ENCODE measurements around the gene CTNNA2.

The CTNNA2 gene

DNA sequence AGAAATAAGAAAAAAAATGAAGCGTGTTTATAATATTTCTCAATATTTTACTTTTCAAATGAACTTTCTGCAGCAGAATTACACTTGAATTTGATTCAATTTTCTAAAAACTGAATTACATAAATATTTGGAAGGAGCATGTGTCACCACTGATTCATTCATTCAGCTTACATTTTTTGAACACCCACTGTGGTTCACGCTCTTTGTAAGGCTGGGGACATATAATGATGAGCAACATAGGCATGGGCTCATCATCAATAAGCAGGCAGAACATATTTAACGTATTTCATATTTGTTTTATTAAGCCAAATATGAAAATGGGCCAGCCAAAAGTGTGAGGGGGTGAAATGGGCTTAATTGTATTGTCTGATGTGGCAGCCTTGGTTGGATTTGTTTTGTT lies 209.1 kb downstream of the CTNNA2 start:
- TF ChIP-seq, protein P1, sequence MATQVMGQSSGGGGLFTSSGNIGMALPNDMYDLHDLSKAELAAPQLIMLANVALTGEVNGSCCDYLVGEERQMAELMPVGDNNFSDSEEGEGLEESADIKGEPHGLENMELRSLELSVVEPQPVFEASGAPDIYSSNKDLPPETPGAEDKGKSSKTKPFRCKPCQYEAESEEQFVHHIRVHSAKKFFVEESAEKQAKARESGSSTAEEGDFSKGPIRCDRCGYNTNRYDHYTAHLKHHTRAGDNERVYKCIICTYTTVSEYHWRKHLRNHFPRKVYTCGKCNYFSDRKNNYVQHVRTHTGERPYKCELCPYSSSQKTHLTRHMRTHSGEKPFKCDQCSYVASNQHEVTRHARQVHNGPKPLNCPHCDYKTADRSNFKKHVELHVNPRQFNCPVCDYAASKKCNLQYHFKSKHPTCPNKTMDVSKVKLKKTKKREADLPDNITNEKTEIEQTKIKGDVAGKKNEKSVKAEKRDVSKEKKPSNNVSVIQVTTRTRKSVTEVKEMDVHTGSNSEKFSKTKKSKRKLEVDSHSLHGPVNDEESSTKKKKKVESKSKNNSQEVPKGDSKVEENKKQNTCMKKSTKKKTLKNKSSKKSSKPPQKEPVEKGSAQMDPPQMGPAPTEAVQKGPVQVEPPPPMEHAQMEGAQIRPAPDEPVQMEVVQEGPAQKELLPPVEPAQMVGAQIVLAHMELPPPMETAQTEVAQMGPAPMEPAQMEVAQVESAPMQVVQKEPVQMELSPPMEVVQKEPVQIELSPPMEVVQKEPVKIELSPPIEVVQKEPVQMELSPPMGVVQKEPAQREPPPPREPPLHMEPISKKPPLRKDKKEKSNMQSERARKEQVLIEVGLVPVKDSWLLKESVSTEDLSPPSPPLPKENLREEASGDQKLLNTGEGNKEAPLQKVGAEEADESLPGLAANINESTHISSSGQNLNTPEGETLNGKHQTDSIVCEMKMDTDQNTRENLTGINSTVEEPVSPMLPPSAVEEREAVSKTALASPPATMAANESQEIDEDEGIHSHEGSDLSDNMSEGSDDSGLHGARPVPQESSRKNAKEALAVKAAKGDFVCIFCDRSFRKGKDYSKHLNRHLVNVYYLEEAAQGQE (IDR thresholded peaks at IDR 0.05; ENCODE audit: insufficient read depth in 1 of 2, low read depth in 2 of 2, low read length in 2 of 2) = no peak
- TF ChIP-seq POLR2AphosphoS5 (IDR thresholded peaks at IDR 0.05; ENCODE audit: low read depth, low read length) (no peak), SIN3A (IDR thresholded peaks at IDR 0.05; ENCODE audit: borderline replicate concordance, insufficient read depth, low read length) (no peak), FOXP2 (optimal IDR thresholded peaks at IDR 0.05; ENCODE audit: borderline replicate concordance, extremely low read depth, extremely low read length, insufficient read depth) (no peak), TAF1 (IDR thresholded peaks at IDR 0.05; ENCODE audit: borderline replicate concordance, insufficient read depth, low read length) (no peak)

DNA sequence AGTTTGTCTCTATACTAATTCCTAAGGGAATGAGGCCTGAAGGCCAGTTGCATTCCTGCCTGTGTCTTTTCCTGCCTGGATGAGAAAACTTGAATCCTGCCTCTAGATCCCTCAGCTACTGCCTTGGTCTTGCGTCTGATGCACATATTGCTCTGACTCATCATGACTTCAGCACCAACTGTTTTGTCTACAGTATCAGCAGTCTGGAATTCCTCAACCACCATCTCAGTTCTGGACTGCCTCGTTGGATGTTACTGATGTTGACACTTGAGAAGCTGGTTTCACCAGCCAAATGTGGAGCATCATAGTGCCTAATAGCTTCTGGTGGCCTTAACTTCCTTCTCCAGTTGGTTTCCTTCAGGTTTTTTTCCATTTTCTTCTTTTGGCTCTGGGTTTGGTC lies 211.0 kb downstream of the CTNNA2 start:
- TF ChIP-seq POLR2AphosphoS5 (IDR thresholded peaks at IDR 0.05; ENCODE audit: low read depth, low read length) = no peak
- TF ChIP-seq, protein P1 (IDR thresholded peaks at IDR 0.05; ENCODE audit: insufficient read depth in 1 of 2, low read depth in 2 of 2, low read length in 2 of 2) = no peak

DNA sequence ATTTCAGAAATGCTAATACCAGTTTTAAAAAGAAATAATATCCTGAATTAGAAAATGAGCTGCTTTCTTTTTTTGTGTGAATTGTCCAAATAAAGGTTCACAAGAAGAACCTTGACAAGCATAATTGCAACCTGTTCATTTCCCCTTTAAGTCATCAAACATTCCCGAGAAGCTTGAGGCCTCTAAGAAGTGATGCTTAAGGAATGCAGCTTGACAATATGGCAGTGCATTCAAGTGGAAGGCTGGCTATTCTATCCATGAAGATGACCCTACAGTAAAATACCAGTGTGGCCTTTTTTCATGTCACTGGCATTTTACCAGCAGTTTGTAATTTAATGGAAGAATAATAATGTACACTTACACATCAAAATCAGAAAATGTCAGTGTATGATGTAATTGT lies 216.7 kb downstream of the CTNNA2 start:
- TF ChIP-seq TAF1 (IDR thresholded peaks at IDR 0.05; ENCODE audit: borderline replicate concordance, insufficient read depth, low read length) = no peak
- no peak for TF ChIP-seq SIN3A (IDR thresholded peaks at IDR 0.05; ENCODE audit: borderline replicate concordance, insufficient read depth, low read length)
- no peak for TF ChIP-seq POLR2AphosphoS5 (IDR thresholded peaks at IDR 0.05; ENCODE audit: low read depth, low read length)
- no peak for TF ChIP-seq FOXP2 (optimal IDR thresholded peaks at IDR 0.05; ENCODE audit: borderline replicate concordance, extremely low read depth, extremely low read length, insufficient read depth)
- TF ChIP-seq, protein P1 (IDR thresholded peaks at IDR 0.05; ENCODE audit: insufficient read depth in 1 of 2, low read depth in 2 of 2, low read length in 2 of 2) = no peak

DNA sequence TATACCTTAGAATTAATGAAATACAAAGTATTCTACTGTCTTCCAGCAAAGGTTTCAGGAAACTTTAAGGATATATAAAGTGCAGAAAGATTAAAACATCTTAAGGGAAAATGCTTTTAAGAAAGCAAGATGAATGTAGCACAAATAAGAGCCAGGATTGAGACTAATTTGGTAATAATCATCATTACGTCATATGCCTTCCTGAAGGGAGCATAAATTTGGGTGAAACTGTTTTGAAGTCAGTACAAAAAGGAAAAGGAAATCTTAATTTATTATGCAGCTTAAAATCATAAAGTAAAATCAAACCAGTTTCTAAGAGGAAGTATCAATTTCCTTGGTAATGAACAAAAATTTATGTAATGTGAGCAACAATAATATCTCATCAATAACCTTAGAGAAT lies 221.7 kb downstream of the CTNNA2 start:
- no peak for TF ChIP-seq TAF1 (IDR thresholded peaks at IDR 0.05; ENCODE audit: borderline replicate concordance, insufficient read depth, low read length)
- TF ChIP-seq FOXP2 (optimal IDR thresholded peaks at IDR 0.05; ENCODE audit: borderline replicate concordance, extremely low read depth, extremely low read length, insufficient read depth) = no peak
- TF ChIP-seq POLR2AphosphoS5 (IDR thresholded peaks at IDR 0.05; ENCODE audit: low read depth, low read length) = no peak
- TF ChIP-seq, protein P1 (IDR thresholded peaks at IDR 0.05; ENCODE audit: insufficient read depth in 1 of 2, low read depth in 2 of 2, low read length in 2 of 2) = no peak

DNA sequence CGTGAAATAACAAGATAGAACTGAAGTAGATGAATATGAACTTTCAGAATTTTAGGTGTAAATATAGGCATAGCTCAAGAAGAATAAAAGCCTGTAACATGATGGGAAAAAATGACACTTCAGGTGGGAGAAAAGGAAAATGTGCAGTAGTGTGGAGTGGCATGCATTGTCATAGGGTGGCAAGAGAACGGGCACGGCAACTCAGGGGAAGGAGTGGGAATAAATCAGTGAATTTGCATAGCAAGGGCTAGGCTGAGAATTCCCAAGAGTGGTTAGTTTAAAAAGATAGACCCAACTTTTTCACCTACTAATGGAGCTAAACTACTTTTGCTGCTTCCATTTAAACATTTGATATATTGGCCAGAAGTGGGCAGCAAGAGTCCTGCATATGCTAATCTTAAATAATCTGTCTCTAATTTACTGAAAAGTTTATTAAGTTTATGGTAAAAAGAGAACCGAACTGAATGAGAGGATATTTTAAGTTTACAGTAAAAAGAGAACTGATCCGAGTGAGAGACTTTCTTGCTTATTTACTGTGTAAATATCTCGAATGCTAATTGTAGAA lies 228.1 kb downstream of the CTNNA2 start:
- TF ChIP-seq FOXP2 (optimal IDR thresholded peaks at IDR 0.05; ENCODE audit: borderline replicate concordance, extremely low read depth, extremely low read length, insufficient read depth) = no peak
